ENCODE measurements around the gene MYO5C. TPM values are rescaled to one million over a fixed set of nuclear protein-coding genes. Genes with fewer than 3 reads are reported as not detected.

Gene MYO5C
- total RNA-seq, 1 experiment from 2014 or later = 0.43 TPM

DNA sequence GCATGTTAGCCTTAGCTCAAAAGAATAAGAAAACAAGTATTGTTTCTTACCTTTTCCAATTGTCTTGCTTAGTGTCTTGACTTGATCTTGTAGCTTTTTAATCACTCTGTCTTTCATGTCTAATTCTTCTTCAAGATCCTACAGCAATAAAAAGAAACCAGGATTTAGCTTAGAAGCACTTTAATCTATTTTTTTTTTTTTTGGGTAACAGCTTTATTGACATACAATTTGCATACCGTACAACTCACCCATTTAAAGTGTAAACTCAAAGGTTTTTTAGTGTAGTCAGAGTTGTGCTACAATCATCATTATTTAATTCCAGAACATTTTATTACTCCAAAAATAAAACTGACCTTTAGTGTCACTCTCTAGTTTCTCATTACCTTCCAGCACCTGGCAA lies 81.1 kb downstream of the MYO5C start:
- no peak for DNase-seq (ENCODE audit: low spot score)
- Histone ChIP-seq H3K9me3 (ENCODE audit: low read depth, low read length, poor library complexity, severe bottlenecking) (no peaks in the 10 kb centered on the region), H3K4me1 (ENCODE audit: insufficient read depth, low read length, poor library complexity, severe bottlenecking) (no peaks in the 10 kb centered on the region), H3K27me3 (replicated peaks; ENCODE audit: insufficient read depth, low read depth, low read length, poor library complexity) (no peaks in the 10 kb centered on the region), H3K4me3 (ENCODE audit: low read depth, low read length, poor library complexity, severe bottlenecking) (no peak overlapping the region), H3K27ac (ENCODE audit: low read depth, low read length, poor library complexity, severe bottlenecking) (no peak overlapping the region), H3K36me3 (ENCODE audit: insufficient read depth, low read length, poor library complexity, severe bottlenecking) (no peaks in the 10 kb centered on the region)
- POLR2A ChIA-PET (ENCODE audit: low non-redundant PET) = no interaction called here
- CTCF ChIA-PET = no interaction called here
- TF ChIP-seq CTCF (conservative IDR thresholded peaks at IDR 0.05; ENCODE audit: low read depth, low read length) (no peak), EZH2 (IDR thresholded peaks at IDR 0.05; ENCODE audit: borderline replicate concordance, low read depth, low read length, poor library complexity, severe bottlenecking) (no peak)
- intact Hi-C loops (cut with micrococcal nuclease; ENCODE audit: unreplicated experiment) = no loop called here
- no TSS peak for BruUV-seq (replicated peaks)

DNA sequence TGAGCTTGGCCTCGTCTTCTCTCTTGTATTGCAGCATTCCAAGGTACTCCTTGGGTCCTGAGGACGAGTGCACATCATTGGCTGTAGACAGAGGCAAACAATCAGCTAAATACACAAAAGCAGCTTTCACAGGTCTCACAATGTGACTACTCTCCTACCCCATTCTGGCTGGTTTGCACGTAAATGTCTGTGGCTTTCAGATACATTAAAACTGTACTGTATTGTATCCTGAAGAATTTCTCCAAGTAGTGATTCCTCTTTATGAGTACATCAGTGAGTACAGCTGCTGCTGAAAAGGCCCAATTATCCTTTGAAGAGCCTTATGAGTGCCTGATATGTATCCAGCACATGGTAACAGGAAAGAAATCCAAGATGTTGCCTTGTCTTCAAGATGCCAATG lies 82.4 kb downstream of the MYO5C start:
- H3K27me3 ChIP-seq (replicated peaks; ENCODE audit: insufficient read depth, low read depth, low read length, poor library complexity) = no peaks in the 10 kb centered on the region
- BruUV-seq (replicated peaks) = no TSS peak
- no peaks in the 10 kb centered on the region for H3K9me3 ChIP-seq (ENCODE audit: low read depth, low read length, poor library complexity, severe bottlenecking)
- ChIA-PET POLR2A (ENCODE audit: low non-redundant PET) (no interaction called here), CTCF (no interaction called here)
- H3K36me3 ChIP-seq (ENCODE audit: insufficient read depth, low read length, poor library complexity, severe bottlenecking) = no peaks in the 10 kb centered on the region
- no peak for TF ChIP-seq EZH2 (IDR thresholded peaks at IDR 0.05; ENCODE audit: borderline replicate concordance, low read depth, low read length, poor library complexity, severe bottlenecking)
- no peak for TF ChIP-seq CTCF (conservative IDR thresholded peaks at IDR 0.05; ENCODE audit: low read depth, low read length)
- H3K27ac ChIP-seq (ENCODE audit: low read depth, low read length, poor library complexity, severe bottlenecking) = no peak overlapping the region
- no peaks in the 10 kb centered on the region for H3K4me1 ChIP-seq (ENCODE audit: insufficient read depth, low read length, poor library complexity, severe bottlenecking)
- intact Hi-C loops (cut with micrococcal nuclease; ENCODE audit: unreplicated experiment) = no loop called here
- no peak overlapping the region for H3K4me3 ChIP-seq (ENCODE audit: low read depth, low read length, poor library complexity, severe bottlenecking)
- no peak for DNase-seq (ENCODE audit: low spot score)

DNA sequence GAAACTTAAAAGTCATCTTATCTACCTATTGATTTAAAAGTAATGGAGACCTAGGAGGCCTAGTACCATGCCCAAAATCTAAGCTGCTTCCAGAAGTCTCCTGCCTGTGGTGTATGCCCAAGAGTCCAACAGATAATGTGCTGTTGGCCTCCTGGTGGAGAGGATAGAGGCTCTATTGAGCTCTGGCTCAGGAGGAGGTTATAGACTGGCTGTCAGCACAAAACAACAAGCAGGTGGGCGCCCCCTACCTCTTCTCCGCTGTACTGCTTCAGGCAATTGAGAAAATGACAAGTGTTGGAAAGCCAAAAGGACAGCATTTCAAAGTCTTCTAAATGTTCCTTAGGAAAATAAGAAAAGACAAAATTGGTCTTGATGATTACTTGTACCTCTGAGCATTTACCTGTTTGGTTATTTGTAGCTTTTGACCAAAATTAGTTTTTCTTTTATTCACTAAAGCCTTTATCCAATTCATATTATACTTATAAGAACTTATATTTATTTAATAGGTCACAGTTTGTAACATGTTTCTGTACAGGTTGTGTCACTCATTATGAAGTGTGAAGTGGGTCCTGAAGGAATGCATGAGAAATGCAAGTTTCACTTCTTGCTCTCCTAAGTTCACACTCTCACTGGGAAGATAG lies 87.2 kb downstream of the MYO5C start:
- POLR2A ChIA-PET (ENCODE audit: low non-redundant PET) = no interaction called here
- intact Hi-C loops (cut with micrococcal nuclease; ENCODE audit: unreplicated experiment) = loop anchor here (5.0 kb wide), 1 partner anchor 426 kb away; no protein-coding TSS in a partner anchor
- DNase-seq (ENCODE audit: low spot score) = peak; percentile 86
- Histone ChIP-seq H3K36me3 (ENCODE audit: insufficient read depth, low read length, poor library complexity, severe bottlenecking) (no peaks in the 10 kb centered on the region), H3K4me3 (ENCODE audit: low read depth, low read length, poor library complexity, severe bottlenecking) (no peak overlapping the region), H3K9me3 (ENCODE audit: low read depth, low read length, poor library complexity, severe bottlenecking) (no peaks in the 10 kb centered on the region), H3K27me3 (replicated peaks; ENCODE audit: insufficient read depth, low read depth, low read length, poor library complexity) (no peaks in the 10 kb centered on the region), H3K4me1 (ENCODE audit: insufficient read depth, low read length, poor library complexity, severe bottlenecking) (no peaks in the 10 kb centered on the region), H3K27ac (ENCODE audit: low read depth, low read length, poor library complexity, severe bottlenecking) (no peak overlapping the region)
- TF ChIP-seq CTCF (conservative IDR thresholded peaks at IDR 0.05; ENCODE audit: low read depth, low read length) (peak; percentile 97), EZH2 (IDR thresholded peaks at IDR 0.05; ENCODE audit: borderline replicate concordance, low read depth, low read length, poor library complexity, severe bottlenecking) (no peak)
- no TSS peak for BruUV-seq (replicated peaks)
- CTCF ChIA-PET = interaction anchor here (0.6 to 1.2 kb wide), 6 partner anchors 9 to 237 kb away, joined by 3 to 5 read pairs (median 4); partner anchors contain the start of gene LEO1

Measured in A673 (cell line).